ENCODE results near the gene SOX14. TPM values are rescaled to one million over a fixed set of nuclear protein-coding genes. Genes with fewer than 3 reads are reported as not detected.

The SOX14 gene
- total RNA-seq, 1 experiment from 2014 or later = not detected

- POLR2A ChIA-PET (ENCODE audit: unreplicated experiment) = no interaction called here
- H3K9me2 ChIP-seq (replicated peaks; ENCODE audit: low read length) = no peaks in the 10 kb centered on the region
- H3K79me2 ChIP-seq (ENCODE audit: low read length) = no peaks in the 10 kb centered on the region
- H3K4me2 ChIP-seq (ENCODE audit: low read length) = no peak overlapping the region
- H3K27ac ChIP-seq (ENCODE audit: low read length) = no peak overlapping the region
- intact Hi-C loops (cut with micrococcal nuclease) = no loop called here
- H3K4me3 ChIP-seq (ENCODE audit: low read length) = no peak overlapping the region
- no peak overlapping the region for H2AFZ ChIP-seq (ENCODE audit: low read length)
- peaks cover 3% of the 10 kb centered on the region; the same call in 1 of the 2 replicates for H3K27me3 ChIP-seq (ENCODE audit: low read length)
- CTCF ChIA-PET = no interaction called here
- no peak for ATAC-seq
- no peaks in the 10 kb centered on the region for H3K9me3 ChIP-seq (ENCODE audit: low read length)
- H4K20me1 ChIP-seq (ENCODE audit: low read length) = no peaks in the 10 kb centered on the region
- no peaks in the 10 kb centered on the region for H3K4me1 ChIP-seq (ENCODE audit: insufficient read depth, low read length)
- DNase-seq = no peak
- no TSS peak for BruUV-seq (replicated peaks)
- H3K9ac ChIP-seq (ENCODE audit: low read length) = no peak overlapping the region
- TF ChIP-seq EZH2phosphoT487 (IDR thresholded peaks at IDR 0.05; ENCODE audit: borderline replicate concordance, low read length) (no peak), EZH2 (IDR thresholded peaks at IDR 0.05; ENCODE audit: low read length, unreplicated experiment) (no peak)
- TF ChIP-seq, protein P1, sequence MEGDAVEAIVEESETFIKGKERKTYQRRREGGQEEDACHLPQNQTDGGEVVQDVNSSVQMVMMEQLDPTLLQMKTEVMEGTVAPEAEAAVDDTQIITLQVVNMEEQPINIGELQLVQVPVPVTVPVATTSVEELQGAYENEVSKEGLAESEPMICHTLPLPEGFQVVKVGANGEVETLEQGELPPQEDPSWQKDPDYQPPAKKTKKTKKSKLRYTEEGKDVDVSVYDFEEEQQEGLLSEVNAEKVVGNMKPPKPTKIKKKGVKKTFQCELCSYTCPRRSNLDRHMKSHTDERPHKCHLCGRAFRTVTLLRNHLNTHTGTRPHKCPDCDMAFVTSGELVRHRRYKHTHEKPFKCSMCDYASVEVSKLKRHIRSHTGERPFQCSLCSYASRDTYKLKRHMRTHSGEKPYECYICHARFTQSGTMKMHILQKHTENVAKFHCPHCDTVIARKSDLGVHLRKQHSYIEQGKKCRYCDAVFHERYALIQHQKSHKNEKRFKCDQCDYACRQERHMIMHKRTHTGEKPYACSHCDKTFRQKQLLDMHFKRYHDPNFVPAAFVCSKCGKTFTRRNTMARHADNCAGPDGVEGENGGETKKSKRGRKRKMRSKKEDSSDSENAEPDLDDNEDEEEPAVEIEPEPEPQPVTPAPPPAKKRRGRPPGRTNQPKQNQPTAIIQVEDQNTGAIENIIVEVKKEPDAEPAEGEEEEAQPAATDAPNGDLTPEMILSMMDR (conservative IDR thresholded peaks at IDR 0.05; ENCODE audit: low read depth, low read length) = no peak
- H3K36me3 ChIP-seq (ENCODE audit: low read depth, low read length) = no peaks in the 10 kb centered on the region
- no peaks in the 10 kb centered on the region for H3F3A ChIP-seq (ENCODE audit: low read length, unreplicated experiment)
Measured at GRCh38 chr3:137803215-137803614, 39.1 kb downstream of the SOX14 start.

DNA sequence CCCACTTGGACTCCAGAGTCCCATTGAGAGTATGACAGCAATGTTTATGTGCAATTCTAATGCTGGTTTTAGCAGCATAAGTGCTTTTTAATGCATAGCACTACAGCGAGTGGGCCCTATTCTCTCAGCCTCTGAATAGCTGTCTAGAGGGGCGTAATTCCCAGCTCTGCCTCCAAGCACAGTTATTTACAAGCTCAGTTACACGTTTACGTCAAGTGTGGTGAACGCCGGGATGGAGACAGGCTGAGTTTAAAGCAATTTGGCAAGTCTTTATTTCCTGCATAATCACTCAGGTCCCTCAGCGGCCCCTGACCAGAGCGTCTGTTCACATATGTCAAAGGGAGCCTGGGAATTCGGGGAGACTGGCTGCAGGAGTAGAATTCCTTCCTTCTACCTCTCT is 43.9 kb downstream of the SOX14 start:
- Histone ChIP-seq H3K9me3 (ENCODE audit: low read length) (no peaks in the 10 kb centered on the region), H3K27ac (ENCODE audit: low read length) (no peak overlapping the region), H3K79me2 (ENCODE audit: low read length) (no peaks in the 10 kb centered on the region), H3K4me3 (ENCODE audit: low read length) (no peak overlapping the region), H3F3A (ENCODE audit: low read length, unreplicated experiment) (no peaks in the 10 kb centered on the region), H2AFZ (ENCODE audit: low read length) (no peak overlapping the region), H3K27me3 (ENCODE audit: low read length) (no peaks in the 10 kb centered on the region; the same call in 1 of the 2 replicates), H4K20me1 (ENCODE audit: low read length) (no peaks in the 10 kb centered on the region), H3K36me3 (ENCODE audit: low read depth, low read length) (no peaks in the 10 kb centered on the region), H3K4me1 (ENCODE audit: insufficient read depth, low read length) (no peaks in the 10 kb centered on the region), H3K9me2 (replicated peaks; ENCODE audit: low read length) (no peaks in the 10 kb centered on the region), H3K4me2 (ENCODE audit: low read length) (no peak overlapping the region), H3K9ac (ENCODE audit: low read length) (no peak overlapping the region)
- ChIA-PET CTCF (no interaction called here), POLR2A (ENCODE audit: unreplicated experiment) (no interaction called here)
- TF ChIP-seq EZH2 (IDR thresholded peaks at IDR 0.05; ENCODE audit: low read length, unreplicated experiment) = no peak
- no peak for TF ChIP-seq EZH2phosphoT487 (IDR thresholded peaks at IDR 0.05; ENCODE audit: borderline replicate concordance, low read length)
- TF ChIP-seq, protein P1 (conservative IDR thresholded peaks at IDR 0.05; ENCODE audit: low read depth, low read length) = no peak
- ATAC-seq (no peak), DNase-seq (no peak)
- intact Hi-C loops (cut with micrococcal nuclease) = no loop called here
- BruUV-seq (replicated peaks) = no TSS peak

- intact Hi-C loops (cut with micrococcal nuclease) = no loop called here
- Histone ChIP-seq H2AFZ (ENCODE audit: low read length) (no peak overlapping the region), H3K27ac (ENCODE audit: low read length) (no peak overlapping the region), H3K27me3 (ENCODE audit: low read length) (no peaks in the 10 kb centered on the region; the same call in 1 of the 2 replicates), H3K36me3 (ENCODE audit: low read depth, low read length) (no peaks in the 10 kb centered on the region), H3K4me1 (ENCODE audit: insufficient read depth, low read length) (no peaks in the 10 kb centered on the region), H3F3A (ENCODE audit: low read length, unreplicated experiment) (no peaks in the 10 kb centered on the region), H4K20me1 (ENCODE audit: low read length) (no peaks in the 10 kb centered on the region), H3K9me3 (ENCODE audit: low read length) (no peaks in the 10 kb centered on the region), H3K4me3 (ENCODE audit: low read length) (no peak overlapping the region), H3K4me2 (ENCODE audit: low read length) (no peak overlapping the region), H3K79me2 (ENCODE audit: low read length) (no peaks in the 10 kb centered on the region), H3K9me2 (replicated peaks; ENCODE audit: low read length) (no peaks in the 10 kb centered on the region), H3K9ac (ENCODE audit: low read length) (no peak overlapping the region)
- ChIA-PET CTCF (no interaction called here), POLR2A (ENCODE audit: unreplicated experiment) (no interaction called here)
- TF ChIP-seq, protein P1 (conservative IDR thresholded peaks at IDR 0.05; ENCODE audit: low read depth, low read length) = no peak
- TF ChIP-seq EZH2 (IDR thresholded peaks at IDR 0.05; ENCODE audit: low read length, unreplicated experiment) = no peak
- TF ChIP-seq EZH2phosphoT487 (IDR thresholded peaks at IDR 0.05; ENCODE audit: borderline replicate concordance, low read length) = no peak
- ATAC-seq (no peak), DNase-seq (no peak)
- BruUV-seq (replicated peaks) = no TSS peak
Measured at GRCh38 chr3:137809509-137809908, 45.4 kb downstream of the SOX14 start.

Data from PC-3 (cell line).